GM21528 (cell line): ENCODE data around the gene TMEM266.

Source experiments
- ATAC-seq: cut with Tn5 transposase; IDR thresholded peaks from one replicate; pipeline ENCODE4 v1.9.1; 2021; ENCODE audit warnings: mild to moderate bottlenecking, moderate library complexity; ENCODE audit not compliant: unreplicated experiment, low FRiP score

TMEM266 gene

DNA sequence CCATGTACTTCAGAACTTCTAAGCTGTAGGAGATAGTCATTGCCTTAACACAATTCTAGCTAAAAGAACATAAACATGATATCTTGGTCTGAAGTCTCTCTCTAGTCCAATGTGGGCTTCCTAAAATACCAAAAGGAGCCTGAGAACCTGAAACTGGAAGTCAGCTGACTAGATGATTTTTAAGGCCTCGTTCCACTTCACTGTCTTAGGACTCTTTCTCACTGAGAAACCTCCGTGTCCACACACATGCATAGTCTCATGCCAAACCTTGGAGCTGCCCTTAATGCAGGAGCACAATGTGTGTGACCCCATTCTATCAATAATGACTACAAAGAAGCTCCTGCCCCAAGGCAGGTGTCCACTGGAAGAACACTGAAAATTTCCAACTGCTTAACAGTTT is 163.7 kb downstream of the TMEM266 start:
- ATAC-seq: no peak

DNA sequence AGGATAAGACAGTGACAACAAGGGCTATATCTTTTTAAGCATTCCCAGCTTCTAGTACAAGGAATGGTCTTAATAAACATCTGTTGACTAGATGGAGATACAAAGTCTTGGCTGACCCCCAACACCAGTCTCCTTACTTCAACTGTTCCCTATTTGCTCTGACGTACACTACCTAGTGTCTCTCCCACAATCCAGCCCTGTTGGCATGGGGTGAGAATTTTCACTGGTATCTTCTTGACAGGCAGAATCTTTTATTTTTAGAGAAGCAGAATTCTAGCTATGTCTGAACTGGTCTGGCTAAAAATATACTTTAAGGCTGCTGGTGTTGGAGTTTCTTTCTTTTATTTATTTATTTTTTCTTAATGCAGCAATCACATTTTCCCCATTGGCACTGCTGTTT is 169.5 kb downstream of the TMEM266 start:
- no peak for ATAC-seq

DNA sequence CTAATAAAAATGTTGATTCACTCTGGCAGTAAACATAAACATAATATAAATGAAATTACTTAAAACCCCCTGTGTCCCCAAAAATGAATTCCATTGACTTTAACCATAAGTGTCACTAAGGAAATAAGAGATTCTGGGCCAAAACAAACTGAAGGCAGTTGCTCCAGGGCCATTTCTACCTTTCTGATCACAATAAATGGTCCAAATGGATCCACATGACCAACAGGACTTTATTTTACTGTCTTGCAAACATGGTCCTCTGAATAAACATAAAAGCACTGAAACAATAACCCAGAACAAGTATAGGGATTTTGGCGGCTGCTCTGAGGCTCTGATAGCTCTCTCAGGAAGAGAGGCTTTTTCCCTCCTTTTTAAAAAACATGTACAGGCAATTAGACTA is 174.1 kb downstream of the TMEM266 start:
- ATAC-seq: no peak

- ATAC-seq: no peak
Measured at GRCh38 chr15:76234337-76234889, 174.6 kb downstream of the TMEM266 start.

- no peak for ATAC-seq
Measured at GRCh38 chr15:76235186-76235826, 175.5 kb downstream of the TMEM266 start.

GRCh38 chr15:76236350-76236749 is 176.6 kb downstream of the TMEM266 start:
- no peak for ATAC-seq

GRCh38 chr15:76239786-76240185 is 180.0 kb downstream of the TMEM266 start:
- no peak for ATAC-seq

GRCh38 chr15:76245072-76245610 is 185.4 kb downstream of the TMEM266 start:
- ATAC-seq: no peak

DNA sequence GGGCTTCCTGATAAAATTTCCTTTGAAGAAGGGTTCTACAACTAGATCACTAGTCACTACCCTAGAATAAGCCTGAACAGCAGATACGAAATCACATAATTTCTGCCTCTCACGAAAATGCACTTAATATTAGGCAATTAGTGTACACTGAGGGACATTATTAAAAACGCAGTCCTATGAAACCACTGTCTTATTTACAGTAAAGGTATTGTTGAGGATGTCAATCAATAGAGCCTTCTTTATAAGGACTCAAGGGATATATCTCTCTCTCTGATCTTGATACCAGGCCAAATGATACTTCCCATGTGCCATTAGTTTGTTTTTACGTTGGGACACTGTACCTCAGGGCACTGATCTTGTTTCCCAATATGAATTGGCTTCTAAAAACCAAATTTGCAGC is 191.9 kb downstream of the TMEM266 start:
- ATAC-seq: no peak

GRCh38 chr15:76252249-76252648 is 192.5 kb downstream of the TMEM266 start:
- ATAC-seq: no peak

DNA sequence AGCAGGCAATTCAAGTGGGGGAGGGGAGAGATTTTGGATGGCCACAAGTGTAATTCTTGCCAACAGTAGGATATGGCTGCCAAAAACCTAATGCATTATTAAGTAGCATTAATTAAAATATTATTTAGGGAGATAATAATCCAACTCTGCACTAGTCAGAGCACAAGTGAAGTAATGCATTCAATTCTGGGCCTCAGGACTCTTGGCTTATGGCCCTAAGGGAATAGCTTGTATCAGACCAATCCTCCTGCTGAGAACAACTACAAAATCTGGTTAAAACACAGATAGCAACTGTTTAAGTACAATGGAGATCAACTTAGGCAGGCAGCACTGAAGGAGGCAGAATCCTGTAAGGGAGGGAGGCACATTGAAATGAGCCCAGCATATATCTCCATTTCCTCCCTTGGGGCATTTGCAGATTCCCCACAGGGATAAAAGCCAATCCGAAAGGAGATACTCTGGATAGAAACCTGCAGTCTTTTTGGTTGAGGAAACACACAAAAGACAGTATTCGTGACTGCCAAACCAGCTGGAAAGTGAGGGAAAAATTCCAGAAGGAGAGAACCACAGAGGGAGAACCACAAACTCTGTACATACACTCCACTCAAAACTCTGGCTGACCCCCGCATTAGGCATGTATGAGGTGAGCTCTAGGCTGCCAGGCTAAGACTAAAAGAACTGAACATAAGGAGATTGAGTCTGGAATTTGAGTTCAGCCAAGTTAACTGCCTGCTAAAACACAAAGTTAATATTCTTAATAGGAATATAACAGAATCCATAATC is 194.1 kb downstream of the TMEM266 start:
- ATAC-seq: no peak
